Neural progenitor cell (in vitro differentiated cells): Measurements from ENCODE around the gene PIP5K1B. TPM values are rescaled to one million over a fixed set of nuclear protein-coding genes. Genes with fewer than 3 reads are reported as not detected.

Experiments used
- DNase-seq: peaks from one replicate; pipeline ENCODE4 v3.0.0-alpha.2; 2016; ENCODE audit warnings: low spot score
- H2AFZ ChIP-seq: fragments of 200-600 bp; sonication (generic); replicated peaks from 2 replicates; pipeline ENCODE4 v1.6.1; 2016; ENCODE audit warnings: antibody characterized with exemption
- H3F3A ChIP-seq: fragments of 200-600 bp; sonication (generic); 2 replicates; pipeline ENCODE4 v1.6.1; 2016; ENCODE audit warnings: antibody characterized with exemption, low read depth
- H3K27ac ChIP-seq: fragments of 200-600 bp; sonication (generic); 2 replicates; pipeline ENCODE4 v1.5.1; 2016; ENCODE audit warnings: mild to moderate bottlenecking
- H3K27me3 ChIP-seq: fragments of 200-600 bp; sonication (generic); 2 replicates; pipeline ENCODE4 v1.6.1; 2016; ENCODE audit warnings: mild to moderate bottlenecking, moderate library complexity
- H3K36me3 ChIP-seq: fragments of 200-600 bp; sonication (generic); 2 replicates; pipeline ENCODE4 v1.5.1; 2016
- H3K4me1 ChIP-seq: fragments of 200-600 bp; sonication (generic); 2 replicates; pipeline ENCODE4 v1.6.1; 2016; ENCODE audit warnings: mixed run types
- H3K4me2 ChIP-seq: fragments of 200-600 bp; sonication (generic); 2 replicates; pipeline ENCODE4 v1.6.1; 2016
- H3K4me3 ChIP-seq: fragments of 200-600 bp; sonication (generic); 2 replicates; pipeline ENCODE4 v1.5.1; 2016
- H3K79me2 ChIP-seq: fragments of 200-600 bp; sonication (generic); 2 replicates; pipeline ENCODE4 v1.6.1; 2016; ENCODE audit warnings: low read depth
- H3K9ac ChIP-seq: fragments of 200-600 bp; sonication (generic); 2 replicates; pipeline ENCODE4 v1.6.1; 2016
- H3K9me3 ChIP-seq: fragments of 200-600 bp; sonication (generic); 2 replicates; pipeline ENCODE4 v1.5.1; 2016; ENCODE audit warnings: low read depth
- H4K20me1 ChIP-seq: fragments of 200-600 bp; sonication (generic); 2 replicates; pipeline ENCODE4 v1.6.1; 2016; ENCODE audit warnings: low read depth
- H3K27ac Mint-ChIP-seq: 3 replicates; pipeline ENCODE4 v1.8.0; 2021; ENCODE audit warnings: mixed read lengths
- H3K27me3 Mint-ChIP-seq: 2 replicates; pipeline ENCODE4 v1.8.0; 2022; ENCODE audit warnings: low read depth, mild to moderate bottlenecking, inconsistent platforms, moderate library complexity, mixed read lengths; ENCODE audit not compliant: insufficient read depth
- H3K36me3 Mint-ChIP-seq: 3 replicates; pipeline ENCODE4 v1.8.0; 2021; ENCODE audit warnings: mixed read lengths
- H3K4me1 Mint-ChIP-seq: 3 replicates; pipeline ENCODE4 v1.8.0; 2021; ENCODE audit warnings: mixed read lengths
- H3K4me3 Mint-ChIP-seq: 3 replicates; pipeline ENCODE4 v1.8.0; 2021; ENCODE audit warnings: mild to moderate bottlenecking, moderate library complexity, mixed read lengths
- H3K9me3 Mint-ChIP-seq: 3 replicates; pipeline ENCODE4 v1.8.0; 2020; ENCODE audit warnings: mixed read lengths
- CTCF ChIP-seq: fragments of 200-600 bp; sonication (generic); IDR thresholded peaks from 2 replicates; pipeline ENCODE4 v1.5.1; 2017; ENCODE audit warnings: antibody characterized with exemption, mild to moderate bottlenecking
- EZH2 ChIP-seq: fragments of 200-600 bp; sonication (generic); IDR thresholded peaks from 2 replicates; pipeline ENCODE4 v1.6.1; 2017; ENCODE audit warnings: antibody characterized with exemption, mild to moderate bottlenecking, moderate library complexity
- EZH2phosphoT487 ChIP-seq: fragments of 200-600 bp; sonication (generic); IDR thresholded peaks from 2 replicates; pipeline ENCODE4 v1.6.1; 2017; ENCODE audit warnings: antibody characterized with exemption
- total RNA-seq: library from RNA; depleted of rRNA; stranded (reverse); fragments of >200 nt; gene quantifications from 2 replicates; pipeline ENCODE4 v1.2.3, GENCODE V29; 2015; ENCODE audit warnings: low replicate concordance

The PIP5K1B gene
- total RNA-seq, 1 donor from 2014 or later: 3.2 TPM

DNA sequence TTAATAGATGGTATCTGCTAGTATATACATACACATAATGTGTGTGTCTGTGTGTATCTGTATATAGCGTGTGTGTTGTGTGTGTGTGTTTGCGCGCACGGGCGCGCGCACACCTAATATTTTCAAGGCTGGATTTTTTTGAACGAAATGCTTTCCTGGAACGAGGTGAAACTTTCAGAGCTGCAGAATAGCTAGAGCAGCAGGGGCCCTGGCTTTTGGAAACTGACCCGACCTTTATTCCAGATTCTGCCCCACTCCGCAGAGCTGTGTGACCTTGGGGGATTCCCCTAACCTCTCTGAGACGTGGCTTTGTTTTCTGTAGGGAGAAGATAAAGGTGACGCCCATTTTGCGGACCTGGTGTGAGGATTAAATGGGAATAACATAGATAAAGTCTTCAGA, 331.3 kb downstream of the PIP5K1B start:
- no peak overlapping the region for H3K27ac ChIP-seq
- H3K36me3 ChIP-seq: no peaks in the 10 kb centered on the region
- no peak for TF ChIP-seq CTCF
- no peak for TF ChIP-seq EZH2
- TF ChIP-seq EZH2phosphoT487: no peak
- Mint-ChIP-seq H3K9me3 (no peaks in the 10 kb centered on the region), H3K4me1 (peaks cover 9% of the 10 kb centered on the region), H3K27me3 (peaks cover 3% of the 10 kb centered on the region), H3K27ac (peak overlapping the region; percentile 43), H3K36me3 (peaks cover 7% of the 10 kb centered on the region), H3K4me3 (peak overlapping the region; percentile 95)
- peak; percentile 18 for DNase-seq
- H3K9ac ChIP-seq: peak overlapping the region; percentile 53
- peak overlapping the region; percentile 86 for H2AFZ ChIP-seq
- H3K9me3 ChIP-seq: no peaks in the 10 kb centered on the region
- peaks cover 13% of the 10 kb centered on the region for H3F3A ChIP-seq
- peaks cover 54% of the 10 kb centered on the region for H3K79me2 ChIP-seq
- H4K20me1 ChIP-seq: no peaks in the 10 kb centered on the region
- H3K4me3 ChIP-seq: peak overlapping the region; percentile 67
- no peaks in the 10 kb centered on the region for H3K4me1 ChIP-seq
- no peaks in the 10 kb centered on the region for H3K27me3 ChIP-seq
- H3K4me2 ChIP-seq: peak overlapping the region; percentile 89

GRCh38 chr9:69036799-69037198, 331.8 kb downstream of the PIP5K1B start:
- H4K20me1 ChIP-seq: peaks cover 2% of the 10 kb centered on the region
- no peak overlapping the region for H2AFZ ChIP-seq
- H3K79me2 ChIP-seq: peaks cover 59% of the 10 kb centered on the region
- TF ChIP-seq EZH2phosphoT487 (no peak), EZH2 (no peak), CTCF (no peak)
- Mint-ChIP-seq H3K9me3 (no peaks in the 10 kb centered on the region), H3K36me3 (peaks cover 7% of the 10 kb centered on the region), H3K4me3 (peak overlapping the region; percentile 95), H3K4me1 (peaks cover 9% of the 10 kb centered on the region), H3K27ac (no peak overlapping the region), H3K27me3 (peaks cover 3% of the 10 kb centered on the region)
- no peaks in the 10 kb centered on the region for H3K27me3 ChIP-seq
- H3F3A ChIP-seq: peaks cover 13% of the 10 kb centered on the region
- H3K4me2 ChIP-seq: peak overlapping the region; percentile 89
- no peaks in the 10 kb centered on the region for H3K9me3 ChIP-seq
- no peak overlapping the region for H3K27ac ChIP-seq
- DNase-seq: no peak
- H3K4me1 ChIP-seq: no peaks in the 10 kb centered on the region
- H3K4me3 ChIP-seq: peak overlapping the region; percentile 67
- H3K9ac ChIP-seq: no peak overlapping the region
- H3K36me3 ChIP-seq: no peaks in the 10 kb centered on the region

- peaks cover 2% of the 10 kb centered on the region for H3K27me3 Mint-ChIP-seq
- peaks cover 44% of the 10 kb centered on the region for H3K4me1 Mint-ChIP-seq
Observed at GRCh38 chr9:69040646-69041045, 335.6 kb downstream of the PIP5K1B start.

More at GRCh38 chr9:69040646-69041045, 335.6 kb downstream of the PIP5K1B start:
- Histone ChIP-seq H3K4me3 (no peak overlapping the region), H3F3A (peaks cover 25% of the 10 kb centered on the region), H3K79me2 (peaks cover 94% of the 10 kb centered on the region), H3K36me3 (no peaks in the 10 kb centered on the region), H3K27me3 (no peaks in the 10 kb centered on the region), H3K27ac (no peak overlapping the region), H3K9ac (no peak overlapping the region), H3K9me3 (no peaks in the 10 kb centered on the region), H2AFZ (no peak overlapping the region), H3K4me1 (peaks cover 15% of the 10 kb centered on the region), H4K20me1 (peaks cover 30% of the 10 kb centered on the region), H3K4me2 (no peak overlapping the region)
- no peaks in the 10 kb centered on the region for H3K9me3 Mint-ChIP-seq
- H3K4me3 Mint-ChIP-seq: no peak overlapping the region
- no peak overlapping the region for H3K27ac Mint-ChIP-seq
- H3K36me3 Mint-ChIP-seq: peaks cover 7% of the 10 kb centered on the region
- TF ChIP-seq EZH2: no peak
- TF ChIP-seq CTCF: no peak
- TF ChIP-seq EZH2phosphoT487: no peak
- no peak for DNase-seq
